GM18508 (cell line): Measurements from ENCODE around the gene SELENOV.

Experiments used
- ATAC-seq: cut with Tn5 transposase; IDR thresholded peaks from one replicate; pipeline ENCODE4 v1.9.1; 2021; ENCODE audit warnings: moderate number of reproducible peaks; ENCODE audit not compliant: insufficient read depth, unreplicated experiment

SELENOV gene

GRCh38 chr19:39553082-39553652, 38.2 kb downstream of the SELENOV start:
- no peak for ATAC-seq

GRCh38 chr19:39554701-39555311, 39.9 kb downstream of the SELENOV start:
- ATAC-seq: no peak

- no peak for ATAC-seq
These were observed 40.9 kb downstream of the SELENOV start for GRCh38 chr19:39555883-39556282.

GRCh38 chr19:39557811-39558623, 43.1 kb downstream of the SELENOV start:
- ATAC-seq: no peak

GRCh38 chr19:39558624-39559117, 43.7 kb downstream of the SELENOV start:
- ATAC-seq: no peak

- ATAC-seq: no peak
These were observed 48.5 kb downstream of the SELENOV start for GRCh38 chr19:39563408-39563807.

- ATAC-seq: no peak
These were observed 51.1 kb downstream of the SELENOV start for GRCh38 chr19:39566064-39566463.

- ATAC-seq: no peak
These were observed 53.7 kb downstream of the SELENOV start for GRCh38 chr19:39568604-39569003.
